HL-60/S4 treated with retinoic acid at 250 ng/mL for 4 days and 3 days (cell line): Measurements from ENCODE around the gene VPS13A.

Source experiments
- in situ Hi-C: fragments of 300-500 bp; cut with MboI; formaldehyde crosslinking; loops from 2 replicates; pipeline ENCODE4 v1.7.0; 2022; ENCODE audit warnings: low sequenced_read_pairs

The VPS13A gene

DNA sequence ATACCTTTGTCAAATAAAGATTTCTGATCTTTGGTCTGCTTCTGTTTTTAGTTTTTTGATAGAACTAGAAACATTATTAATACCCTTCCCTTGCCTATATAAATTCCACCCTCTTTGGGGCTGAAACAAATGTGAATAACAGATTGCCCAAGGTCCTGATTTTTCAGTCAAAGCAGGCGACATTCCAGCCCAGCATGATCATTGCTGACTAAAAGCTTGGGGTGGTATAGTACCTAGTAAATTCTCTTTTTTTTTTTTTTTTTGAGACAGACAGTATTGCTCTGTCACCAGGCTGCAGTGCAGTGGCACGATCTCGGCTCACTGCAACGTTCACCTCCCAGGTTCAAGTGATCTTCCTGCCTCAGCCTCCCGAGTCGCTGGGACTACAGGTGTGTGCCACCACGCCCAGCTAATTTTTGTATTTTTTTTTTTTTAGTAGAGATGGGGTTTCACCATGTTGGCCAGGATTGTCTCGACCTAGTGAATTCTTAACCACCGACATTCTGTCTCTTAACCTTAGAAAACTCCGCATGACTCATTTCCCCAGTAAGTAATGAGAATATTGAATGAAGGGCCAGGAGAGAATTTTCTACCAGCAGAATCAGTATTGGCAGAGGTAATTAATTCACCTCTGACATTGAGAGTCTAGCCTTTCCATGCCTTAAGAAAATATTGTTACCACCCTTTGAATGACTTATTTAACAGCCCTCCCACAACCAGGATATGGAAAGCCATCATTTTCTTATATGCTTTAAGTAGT, 244.4 kb downstream of the VPS13A start:
- in situ Hi-C loops = no loop called here

DNA sequence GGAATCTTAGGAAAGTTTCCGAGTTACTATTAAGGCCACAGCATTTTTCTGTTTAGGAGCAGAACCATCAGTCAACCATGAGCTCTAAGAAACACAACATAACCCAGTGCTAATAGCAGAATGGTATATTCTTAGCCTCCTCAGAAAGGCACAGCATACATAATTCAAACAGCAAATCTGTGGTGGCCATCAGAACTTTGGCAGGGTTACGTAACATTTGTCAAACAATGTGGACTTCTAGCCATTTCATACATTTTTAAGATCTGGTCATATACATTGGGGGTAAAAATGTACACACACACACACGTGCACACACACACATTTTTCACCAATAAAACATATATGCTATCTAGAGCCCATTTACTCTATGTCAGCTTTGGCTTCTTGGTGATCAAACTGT, 245.6 kb downstream of the VPS13A start:
- in situ Hi-C loops = no loop called here

- in situ Hi-C loops = no loop called here
Measured at GRCh38 chr9:77423841-77424240, 246.5 kb downstream of the VPS13A start.

DNA sequence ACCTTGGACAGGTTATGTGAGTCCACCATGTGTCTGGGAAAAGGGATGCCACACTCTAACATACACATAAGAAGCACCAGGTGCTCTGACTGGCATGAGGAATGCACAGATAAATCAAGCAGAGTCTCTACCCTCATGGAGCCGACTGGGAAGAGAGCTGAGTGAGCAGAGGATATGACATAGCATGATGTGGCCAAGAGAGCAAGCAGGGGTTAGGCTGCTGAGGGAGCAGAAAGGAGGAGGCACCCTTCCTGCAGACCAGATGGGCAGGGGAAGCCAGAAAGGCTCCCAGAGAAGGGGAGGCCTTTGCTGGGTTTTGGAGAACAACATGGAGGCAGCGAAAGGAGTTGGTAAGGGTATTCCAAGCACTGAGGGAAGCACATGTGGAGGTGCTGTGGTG, 247.7 kb downstream of the VPS13A start:
- in situ Hi-C loops = loop anchor here (25.0 kb wide), 2 partner anchors 312 to 962 kb away; no protein-coding TSS in a partner anchor

GRCh38 chr9:77426712-77427111, 249.4 kb downstream of the VPS13A start:
- in situ Hi-C loops = loop anchor here (25.0 kb wide), 2 partner anchors 311 to 961 kb away; no protein-coding TSS in a partner anchor

- in situ Hi-C loops = loop anchor here (25.0 kb wide), 2 partner anchors 310 to 960 kb away; no protein-coding TSS in a partner anchor
Measured at GRCh38 chr9:77427256-77427927, 250.1 kb downstream of the VPS13A start.

DNA sequence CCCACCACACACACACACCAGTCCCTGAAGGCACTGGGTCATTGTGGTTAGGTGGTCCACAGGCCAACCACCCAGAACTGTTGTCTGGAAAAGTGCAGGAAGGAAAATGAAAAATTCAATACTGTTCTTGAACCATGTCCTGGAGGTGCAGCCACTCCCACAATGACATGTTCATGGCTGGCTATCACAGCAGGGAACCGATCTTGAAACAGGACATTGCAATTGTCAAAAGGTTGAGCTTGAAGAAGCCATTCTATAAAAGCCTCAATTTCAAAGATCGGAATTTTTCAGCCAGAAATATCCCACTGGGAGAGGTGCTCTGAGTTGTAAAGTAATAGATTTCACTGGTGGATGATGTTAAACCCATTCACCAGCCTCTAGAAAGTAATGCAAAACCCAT, 252.6 kb downstream of the VPS13A start:
- in situ Hi-C loops = loop anchor here (25.0 kb wide), 2 partner anchors 307 to 957 kb away; no protein-coding TSS in a partner anchor

DNA sequence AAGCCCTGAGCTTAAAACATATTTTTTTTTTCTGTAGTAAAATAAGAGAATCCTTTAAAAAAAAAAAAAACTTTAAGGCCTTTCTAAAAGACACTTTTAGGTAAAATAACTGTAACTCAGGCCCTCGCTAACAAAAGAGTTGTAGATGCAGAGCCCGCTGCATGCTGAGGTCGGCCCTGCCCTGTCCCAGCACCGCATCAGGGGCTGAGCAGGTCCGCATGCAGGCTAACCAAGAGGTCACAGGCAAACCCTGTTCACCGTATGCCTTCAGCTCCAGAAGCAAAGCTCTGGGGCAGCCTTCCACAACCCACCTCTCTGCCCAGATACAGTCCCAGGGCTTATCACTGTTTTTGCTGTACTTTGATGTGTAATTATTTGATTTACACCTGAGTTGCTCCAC, 254.7 kb downstream of the VPS13A start:
- in situ Hi-C loops = loop anchor here (25.0 kb wide), 2 partner anchors 305 to 955 kb away; no protein-coding TSS in a partner anchor

- in situ Hi-C loops = loop anchor here (25.0 kb wide), 2 partner anchors 303 to 953 kb away; no protein-coding TSS in a partner anchor
Measured at GRCh38 chr9:77433675-77434445, 256.5 kb downstream of the VPS13A start.

DNA sequence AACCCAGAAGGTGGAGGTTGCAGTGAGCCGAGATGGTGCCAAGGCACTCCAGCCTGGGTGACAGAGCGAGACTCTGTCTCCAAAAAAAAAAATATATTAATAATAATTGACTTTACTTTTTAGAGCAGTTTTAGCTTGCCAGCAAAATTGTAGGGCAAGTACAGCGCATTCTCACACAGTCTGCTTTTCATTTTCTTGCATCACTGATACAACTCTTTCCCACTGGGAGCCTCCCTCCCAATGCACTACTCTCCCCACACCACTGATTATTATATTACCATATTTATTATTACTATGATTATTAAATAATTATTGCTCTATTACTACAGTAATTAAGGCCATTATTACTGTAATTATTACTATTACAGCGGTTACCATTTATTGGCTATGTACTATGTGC, 257.9 kb downstream of the VPS13A start:
- in situ Hi-C loops = loop anchor here (25.0 kb wide), 2 partner anchors 302 to 952 kb away; no protein-coding TSS in a partner anchor

GRCh38 chr9:77435688-77436087, 258.4 kb downstream of the VPS13A start:
- in situ Hi-C loops = loop anchor here (25.0 kb wide), 2 partner anchors 302 to 952 kb away; no protein-coding TSS in a partner anchor

- in situ Hi-C loops = loop anchor here (25.0 kb wide), 2 partner anchors 299 to 949 kb away; no protein-coding TSS in a partner anchor
Measured at GRCh38 chr9:77438653-77439052, 261.3 kb downstream of the VPS13A start.

DNA sequence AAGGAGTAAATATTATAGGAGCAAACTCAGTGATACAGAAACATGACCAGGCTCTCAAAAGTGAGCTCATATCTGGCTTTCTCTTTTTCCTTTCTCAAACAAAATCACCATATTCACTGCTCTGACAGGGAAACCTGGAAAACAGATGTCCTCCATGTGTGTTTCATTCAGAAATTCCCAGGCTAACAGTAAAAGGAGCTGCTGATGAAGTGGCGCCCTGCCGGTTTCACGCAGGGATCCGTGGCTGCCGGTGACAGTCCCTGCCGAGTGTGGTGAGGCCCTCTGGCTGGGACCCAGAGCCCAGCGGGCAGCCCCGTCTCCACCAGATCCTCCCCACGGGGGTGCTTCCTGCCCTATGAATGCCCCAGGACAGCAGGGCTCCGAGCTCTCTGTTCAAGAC, 262.7 kb downstream of the VPS13A start:
- in situ Hi-C loops = loop anchor here (25.0 kb wide), 2 partner anchors 297 to 947 kb away; no protein-coding TSS in a partner anchor

GRCh38 chr9:77441124-77441523, 263.8 kb downstream of the VPS13A start:
- in situ Hi-C loops = loop anchor here (25.0 kb wide), 2 partner anchors 296 to 946 kb away; no protein-coding TSS in a partner anchor

GRCh38 chr9:77442436-77442835, 265.1 kb downstream of the VPS13A start:
- in situ Hi-C loops = loop anchor here (25.0 kb wide), 2 partner anchors 295 to 945 kb away; no protein-coding TSS in a partner anchor

GRCh38 chr9:77447646-77448045, 270.3 kb downstream of the VPS13A start:
- in situ Hi-C loops = loop anchor here (25.0 kb wide), 2 partner anchors 290 to 940 kb away; no protein-coding TSS in a partner anchor

- in situ Hi-C loops = loop anchor here (25.0 kb wide), 2 partner anchors 288 to 938 kb away; no protein-coding TSS in a partner anchor
Measured at GRCh38 chr9:77449240-77450084, 272.1 kb downstream of the VPS13A start.

- in situ Hi-C loops = no loop called here
Measured at GRCh38 chr9:77450085-77450475, 272.7 kb downstream of the VPS13A start.

DNA sequence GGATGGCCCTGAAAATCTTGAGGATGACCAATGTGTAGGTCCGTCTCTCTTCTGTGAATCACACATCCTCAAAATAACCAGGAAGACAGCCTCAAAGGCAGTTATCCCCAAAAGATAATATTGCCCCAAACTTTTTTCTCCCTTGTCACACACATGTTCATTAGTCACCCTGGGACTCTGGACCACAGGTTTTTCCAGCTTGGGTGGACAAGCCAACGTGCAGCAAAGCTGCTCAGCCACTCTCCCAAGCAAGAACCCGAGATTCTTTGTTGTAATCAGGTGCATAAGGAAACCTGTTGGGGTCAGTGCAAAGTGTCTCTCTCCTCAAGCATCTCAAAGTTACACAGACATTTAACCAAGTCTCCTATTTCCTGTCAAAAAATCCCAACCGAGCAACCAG, 274.2 kb downstream of the VPS13A start:
- in situ Hi-C loops = no loop called here
